Motor neuron (in vitro differentiated cells): ENCODE results near the gene KLHL18. TPM values are rescaled to one million over a fixed set of nuclear protein-coding genes. Genes with fewer than 3 reads are reported as not detected.
"Not testable (repeated sequence)": the region's sequence is repeated elsewhere in the genome, so short reads cannot be mapped to it uniquely, and the experiment has no call there.

Source experiments
- ATAC-seq, 8 experiments: fragments of 200-7000 bp; cut with Tn5 transposase; replicated peaks in 6 of 8; 2 replicates each; pipeline ENCODE4 v1.8.0; 2021; ENCODE audit warnings: mild to moderate bottlenecking in 8 of 8, moderate library complexity in 8 of 8
- H3K27ac ChIP-seq, 2 donors: fragments of 250-450 bp; sonication (Bioruptor Pico); 2 replicates each; pipeline ENCODE4 v1.9.0; 2021; ENCODE audit warnings: antibody characterized with exemption in 2 of 2, mild to moderate bottlenecking in 2 of 2, moderate library complexity in 1 of 2
- H3K4me1 ChIP-seq, 2 donors: fragments of 250-450 bp; sonication (Bioruptor Pico); replicated peaks in 1 of 2; 2 replicates each; pipeline ENCODE4 v1.6.1; 2021; ENCODE audit warnings: antibody characterized with exemption in 2 of 2, mild to moderate bottlenecking in 2 of 2, moderate library complexity in 1 of 2
- H3K4me3 ChIP-seq, 5 donors: fragments of 250-450 bp; sonication (Bioruptor Pico); 2 replicates each; pipeline ENCODE4 v1.9.0; 2021; ENCODE audit warnings: antibody characterized with exemption in 5 of 5, mild to moderate bottlenecking in 5 of 5, moderate library complexity in 4 of 5
- WGBS, 10 experiments: fragments of 450-650 bp; shearing (Covaris generic); methylation state at CpG; one replicate each; pipeline ENCODE4 v1.0.0; 2022; 5-methylcytosine and 5-hydroxymethylcytosine counted together
- in situ Hi-C, 9 experiments: fragments of 400-800 bp; cut with MboI; loops; one replicate each; pipeline ENCODE4 v1.15.0; 2021; ENCODE audit warnings: low sequenced_read_pairs in 9 of 9, low pct_unique_long_range_greater_than_20kb in 2 of 9; ENCODE audit not compliant: unreplicated experiment in 9 of 9
- total RNA-seq, 8 experiments: library from RNA; unstranded; fragments of 300-600 nt; gene quantifications; 2 replicates each; pipeline versions ENCODE4 v1.2.3 to v1.2.4, GENCODE V29; 2022

KLHL18 gene
- total RNA-seq, 8 experiments from 2014 or later: 13.9 to 30.7 (median 18.1) TPM

DNA sequence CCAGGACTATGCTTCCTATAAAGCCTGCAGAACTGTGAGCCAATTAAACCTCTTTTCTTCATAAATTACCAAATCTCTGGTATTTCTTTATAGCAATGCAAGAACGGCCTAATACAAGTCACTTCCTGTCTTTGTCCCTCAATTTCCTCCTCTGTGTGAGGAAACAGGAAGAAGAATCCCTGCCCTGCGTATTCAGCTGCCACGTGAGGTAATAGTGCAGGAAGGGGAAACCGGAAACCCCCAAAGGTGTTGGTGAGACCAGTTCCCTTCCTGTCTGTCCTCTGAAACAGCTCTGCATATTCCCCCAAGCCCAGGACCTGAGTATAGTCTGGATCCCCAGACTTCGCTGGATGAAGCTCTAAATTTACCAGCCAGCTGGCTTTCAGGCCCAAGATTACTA, 80.0 kb downstream of the KLHL18 start:
- Histone ChIP-seq H3K4me3 (no peak overlapping the region), H3K4me1 (no peaks in the 10 kb centered on the region), H3K27ac (no peak overlapping the region)
- ATAC-seq: no peak
- in situ Hi-C loops: loop anchor here in 1 of 9 experiments (25.0 kb wide), 1 partner anchor 650 kb away; the partner anchor contains the start of genes PRSS50 and TMIE
- 76 to 100% (median 93%) methylated on average over 1 to 5 of the region's 5 CpGs; no CpG with 5 or more reads in 2 of the 10 experiments for WGBS, 10 experiments

DNA sequence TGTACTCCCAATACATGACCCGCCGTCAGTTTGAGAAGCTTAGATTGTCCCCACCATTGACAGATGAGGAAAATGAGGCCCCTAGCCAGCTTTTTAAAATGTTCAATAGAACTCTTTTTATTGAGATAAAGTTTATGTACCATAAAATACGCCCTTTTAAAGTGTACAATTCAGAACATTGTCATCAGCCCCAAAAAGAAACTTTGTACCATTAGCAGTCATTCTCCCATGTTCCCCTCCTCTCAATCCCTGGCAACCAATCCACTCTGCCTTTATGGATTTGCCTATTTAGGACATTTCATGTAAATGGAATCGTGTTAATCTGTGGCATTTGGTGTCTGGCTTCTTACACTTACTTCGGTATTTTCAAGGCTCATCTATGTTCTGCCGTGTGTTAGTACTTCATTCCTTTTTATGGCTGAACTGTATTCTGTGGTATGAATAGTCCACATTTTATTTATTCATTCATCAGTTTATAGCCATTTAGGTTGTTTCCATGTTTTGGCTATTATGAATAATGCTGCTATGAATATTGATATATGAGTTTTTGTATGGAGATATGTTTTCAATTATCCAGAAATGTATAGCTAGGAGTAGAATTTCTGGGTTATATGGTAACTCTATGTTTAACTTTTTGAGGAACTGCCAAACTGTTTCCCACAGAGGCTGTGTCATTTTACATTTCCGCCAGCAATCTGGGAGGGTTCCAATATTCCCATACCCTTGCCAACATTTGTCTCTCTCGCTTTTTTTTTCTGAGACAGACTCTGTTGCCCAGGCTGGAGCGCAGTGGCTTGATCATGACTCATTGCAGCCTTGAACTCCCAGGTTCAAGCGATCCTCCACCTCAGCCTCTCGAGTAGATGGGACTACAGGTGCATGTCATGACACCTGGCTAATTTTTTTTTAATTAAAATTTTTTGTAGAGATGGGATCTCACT, 82.7 kb downstream of the KLHL18 start:
- Histone ChIP-seq H3K4me3 (no peak overlapping the region), H3K4me1 (no peaks in the 10 kb centered on the region), H3K27ac (no peak overlapping the region)
- 4 to 92% (median 82%) methylated on average over 2 to 10 of the region's 11 CpGs for WGBS, 10 experiments
- peak in 3 of 8 experiments; percentile 70 to 86 (median 74) for ATAC-seq
- in situ Hi-C loops: loop anchor here in 1 of 9 experiments (25.0 kb wide), 1 partner anchor 653 kb away; the partner anchor contains the start of genes PRSS50 and TMIE

DNA sequence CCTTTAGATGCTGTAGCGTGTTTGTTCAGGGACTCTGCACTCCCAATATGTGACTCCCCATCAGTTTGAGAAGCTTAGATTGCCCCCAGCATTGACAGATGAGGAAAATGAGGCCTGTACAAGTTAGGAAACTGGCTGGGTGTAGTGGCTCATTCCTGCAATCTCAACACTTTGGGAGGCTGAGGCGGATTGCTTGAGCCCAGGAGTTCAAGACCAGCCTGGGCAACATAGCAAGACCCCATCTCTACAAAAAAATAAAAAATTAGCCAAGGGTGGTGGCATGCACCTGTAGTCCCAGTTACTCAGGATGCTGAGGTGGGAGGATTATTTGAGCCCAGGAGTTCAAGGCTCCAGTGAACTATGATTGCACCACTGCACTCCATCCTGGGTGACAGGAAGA, 84.1 kb downstream of the KLHL18 start:
- Histone ChIP-seq H3K4me3 (no peak overlapping the region), H3K4me1 (no peaks in the 10 kb centered on the region), H3K27ac (no peak overlapping the region)
- WGBS, 10 experiments: 93 to 100% (median 100%) methylated on average over 1 to 2 of the region's 2 CpGs; no CpG with 5 or more reads in 4 of the 10 experiments
- no peak for ATAC-seq
- in situ Hi-C loops: loop anchor here in 1 of 9 experiments (25.0 kb wide), 1 partner anchor 655 kb away; the partner anchor contains the start of genes PRSS50 and TMIE

DNA sequence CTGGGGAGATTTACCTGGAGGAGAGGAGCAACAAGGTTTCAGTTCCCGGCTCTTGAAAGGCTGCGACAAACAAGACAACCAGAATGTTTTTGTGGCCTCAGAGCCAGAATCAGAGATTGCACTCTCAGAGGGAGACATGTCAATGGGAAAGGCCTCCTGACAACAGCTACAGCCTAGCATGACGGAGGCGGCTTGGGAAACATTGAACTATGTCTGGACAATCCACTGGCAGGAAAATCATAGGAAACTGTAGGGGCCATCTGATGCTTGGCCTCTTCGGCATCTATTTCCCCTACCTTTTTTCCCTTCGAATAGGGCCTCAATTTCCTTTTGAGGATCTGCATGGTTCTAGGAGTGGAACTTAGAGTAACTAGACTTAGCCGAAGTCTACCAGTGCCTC, 84.9 kb downstream of the KLHL18 start:
- no peak for ATAC-seq
- Histone ChIP-seq H3K4me3 (no peak overlapping the region), H3K27ac (no peak overlapping the region), H3K4me1 (no peaks in the 10 kb centered on the region)
- WGBS, 10 experiments: 77 to 100% (median 98%) methylated on average over 1 to 5 of the region's 7 CpGs; no CpG with 5 or more reads in 1 of the 10 experiments
- in situ Hi-C loops: loop anchor here in 1 of 9 experiments (25.0 kb wide), 1 partner anchor 655 kb away; the partner anchor contains the start of genes PRSS50 and TMIE

DNA sequence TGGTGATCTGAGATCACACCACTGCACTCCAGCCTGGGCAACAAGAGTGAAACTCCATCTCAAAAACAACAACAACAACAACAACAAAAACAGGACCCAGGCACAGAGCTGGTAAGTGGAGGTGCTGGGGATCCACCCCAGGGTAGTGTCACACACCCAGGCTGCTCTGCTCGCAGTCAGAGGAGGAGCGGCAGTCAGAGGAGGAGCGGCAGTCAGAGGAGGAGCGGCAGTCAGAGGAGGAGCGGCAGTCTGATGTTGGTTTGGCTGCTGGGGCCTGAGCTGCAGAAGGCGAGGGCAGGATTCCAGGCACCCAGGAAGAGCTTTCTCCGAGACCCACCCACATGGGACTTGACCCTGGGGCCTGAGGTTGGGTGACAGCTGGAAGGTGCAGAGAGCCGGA, 87.3 kb downstream of the KLHL18 start:
- in situ Hi-C loops: loop anchor here in 1 of 9 experiments (25.0 kb wide), 1 partner anchor 658 kb away; the partner anchor contains the start of genes PRSS50 and TMIE
- WGBS, 10 experiments: 20 to 100% (median 92%) methylated on average over 1 to 5 of the region's 8 CpGs; no CpG with 5 or more reads in 5 of the 10 experiments

DNA sequence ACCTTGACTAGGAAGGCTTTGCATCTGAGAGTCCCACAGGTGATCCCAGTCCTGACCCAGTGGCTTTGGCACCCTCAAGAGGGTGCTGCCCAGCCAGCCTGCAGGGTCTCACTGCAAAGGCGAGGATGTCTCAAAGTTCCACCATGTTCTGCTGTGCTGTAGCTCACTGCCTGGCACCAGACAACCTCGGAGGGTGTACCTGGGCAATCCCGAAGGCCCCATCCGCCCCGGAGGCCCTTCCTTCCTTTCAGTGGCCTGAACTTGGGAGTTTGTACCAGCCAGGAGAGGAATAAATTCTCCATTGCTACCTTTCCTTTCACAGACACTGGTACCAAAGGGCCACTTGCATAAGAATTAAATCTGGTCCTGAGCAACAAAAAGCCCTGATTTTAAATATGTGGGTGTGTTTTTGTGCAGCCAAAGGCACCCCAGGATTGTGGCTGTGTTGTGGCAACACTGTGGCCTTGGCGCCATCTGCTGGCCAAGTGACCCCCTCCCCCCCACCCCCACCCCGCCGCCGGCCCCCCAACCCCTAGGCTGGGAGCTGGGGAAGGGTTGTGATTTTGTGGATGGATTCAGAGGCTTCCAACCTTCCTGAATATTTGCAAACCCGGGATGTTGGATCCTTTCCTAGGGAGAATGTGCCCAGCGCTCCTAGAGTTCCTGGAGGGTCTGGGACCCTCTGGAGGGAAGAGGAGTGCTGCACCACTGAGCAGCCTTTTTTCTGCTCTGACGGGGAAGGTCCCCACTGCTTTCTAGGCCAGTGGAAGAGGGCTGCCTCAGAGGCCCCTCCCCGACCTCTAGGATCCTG, 88.3 kb downstream of the KLHL18 start:
- peak in 6 of 8 experiments; percentile 21 to 73 (median 34) for ATAC-seq
- Histone ChIP-seq H3K27ac (no peak overlapping the region), H3K4me3 (no peak overlapping the region), H3K4me1 (no peaks in the 10 kb centered on the region)
- 8 to 75% (median 71%) methylated on average over 1 to 4 of the region's 13 CpGs; no CpG with 5 or more reads in 5 of the 10 experiments for WGBS, 10 experiments
- in situ Hi-C loops: loop anchor here in 1 of 9 experiments (25.0 kb wide), 1 partner anchor 659 kb away; the partner anchor contains the start of genes PRSS50 and TMIE

More for the DNA sequence above, 87.3 kb downstream of the KLHL18 start:
- not testable (repeated sequence) for H3K4me1 ChIP-seq, H3K27ac ChIP-seq, H3K4me3 ChIP-seq
- peak in 1 of 8 experiments; percentile 37 for ATAC-seq

DNA sequence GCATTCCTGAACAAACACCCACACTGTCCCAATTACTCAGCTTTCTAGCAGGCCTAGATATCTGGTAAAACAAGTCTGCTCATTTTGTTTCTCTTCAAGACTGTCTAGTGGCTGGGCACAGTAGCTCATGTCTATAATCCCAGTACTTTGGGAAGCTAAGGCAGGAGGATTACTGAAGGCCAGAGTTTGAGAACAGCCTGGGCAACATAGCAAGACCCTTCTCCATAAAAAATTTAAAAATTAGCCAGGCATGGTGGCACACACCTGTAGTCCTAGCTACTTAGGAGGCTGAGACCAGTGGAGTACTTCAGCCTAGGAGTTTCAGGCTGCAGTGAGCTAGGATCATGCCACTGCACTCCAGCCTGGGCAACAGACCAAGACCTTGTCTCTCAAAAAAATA, 91.8 kb downstream of the KLHL18 start:
- Histone ChIP-seq H3K27ac (no peak overlapping the region), H3K4me3 (no peak overlapping the region), H3K4me1 (peaks cover 4 to 5% of the 10 kb centered on the region in 2 donors)
- in situ Hi-C loops: loop anchor here in 1 of 9 experiments (25.0 kb wide), 1 partner anchor 662 kb away; the partner anchor contains the start of genes PRSS50 and TMIE
- ATAC-seq: no peak

DNA sequence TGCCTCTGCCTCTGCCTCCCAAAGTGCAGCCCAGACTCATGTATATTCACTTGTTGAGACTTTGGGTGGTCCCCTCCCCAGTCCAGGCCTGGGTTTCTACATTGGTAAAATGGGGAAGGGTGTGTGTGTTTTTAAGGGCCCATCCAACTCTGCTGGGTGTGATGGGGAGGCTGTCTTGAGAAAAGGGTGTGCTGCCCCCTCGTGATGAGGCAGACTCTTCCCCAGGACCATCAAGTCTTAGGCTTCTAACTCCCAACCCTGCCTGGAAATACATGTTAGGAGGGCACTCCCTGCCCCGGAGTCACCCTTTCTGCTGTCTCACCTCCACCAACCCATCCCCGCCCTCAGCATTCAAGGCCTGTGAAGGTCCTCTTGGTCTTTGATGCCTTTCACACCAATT, 93.6 kb downstream of the KLHL18 start:
- WGBS, 10 experiments: 0% methylated on average over 1 of the region's 3 CpGs; no CpG with 5 or more reads in 9 of the 10 experiments
- in situ Hi-C loops: no loop called here
- ATAC-seq: no peak

DNA sequence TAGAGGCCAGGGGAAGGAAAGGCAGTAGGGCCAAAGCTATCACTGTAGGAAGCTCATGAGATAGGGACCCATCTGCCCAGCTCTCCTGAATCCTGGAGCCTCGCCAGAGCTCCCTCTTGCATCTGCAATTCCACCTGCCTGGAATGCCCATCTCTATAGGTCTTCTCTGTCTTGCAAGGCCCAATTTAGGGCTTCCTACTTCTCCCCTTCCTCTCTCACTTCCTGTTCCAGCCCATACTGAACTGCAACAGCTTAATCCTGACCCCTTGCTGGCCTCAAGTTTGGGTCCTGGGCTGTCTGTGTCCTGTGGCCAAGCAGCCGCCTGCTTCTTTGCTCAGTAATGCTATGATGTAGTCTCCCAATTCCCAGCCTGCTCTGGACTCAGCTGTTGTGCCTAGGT, 94.4 kb downstream of the KLHL18 start:
- Histone ChIP-seq H3K27ac (no peak overlapping the region), H3K4me1 (peaks cover 8% of the 10 kb centered on the region in 2 donors), H3K4me3 (no peak overlapping the region)
- WGBS, 10 experiments: 73 to 100% (median 84%) methylated on average over 1 to 2 of the region's 2 CpGs; no CpG with 5 or more reads in 6 of the 10 experiments
- ATAC-seq: no peak
- in situ Hi-C loops: no loop called here

More for the DNA sequence above, 93.6 kb downstream of the KLHL18 start:
- H3K27ac ChIP-seq: no peak overlapping the region
- H3K4me3 ChIP-seq: no peak overlapping the region
- peaks cover 8% of the 10 kb centered on the region in 2 donors for H3K4me1 ChIP-seq

DNA sequence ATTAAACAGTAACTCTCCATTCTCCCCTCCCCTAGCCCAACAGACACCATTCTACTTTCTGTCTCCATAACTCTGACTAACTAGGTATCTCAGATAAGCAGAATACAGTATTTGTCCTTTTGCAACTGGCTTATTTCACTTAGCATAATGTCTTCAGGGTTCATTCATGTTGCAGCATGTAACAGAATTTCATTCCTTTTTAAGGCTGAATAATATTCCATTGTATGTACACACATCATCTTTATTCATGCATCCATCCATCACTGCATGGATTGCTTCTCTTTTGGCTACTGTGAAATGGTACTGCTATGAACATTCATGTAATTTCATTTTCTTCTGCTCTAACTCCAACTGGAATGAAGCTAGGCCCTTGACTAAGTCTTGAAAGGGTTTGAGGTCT, 96.1 kb downstream of the KLHL18 start:
- no peak overlapping the region for H3K27ac ChIP-seq
- in situ Hi-C loops: no loop called here
- H3K4me3 ChIP-seq: peak overlapping the region in 1 of 5 donors; percentile 81
- ATAC-seq: no peak
- H3K4me1 ChIP-seq: peaks cover 8% of the 10 kb centered on the region in 2 donors

DNA sequence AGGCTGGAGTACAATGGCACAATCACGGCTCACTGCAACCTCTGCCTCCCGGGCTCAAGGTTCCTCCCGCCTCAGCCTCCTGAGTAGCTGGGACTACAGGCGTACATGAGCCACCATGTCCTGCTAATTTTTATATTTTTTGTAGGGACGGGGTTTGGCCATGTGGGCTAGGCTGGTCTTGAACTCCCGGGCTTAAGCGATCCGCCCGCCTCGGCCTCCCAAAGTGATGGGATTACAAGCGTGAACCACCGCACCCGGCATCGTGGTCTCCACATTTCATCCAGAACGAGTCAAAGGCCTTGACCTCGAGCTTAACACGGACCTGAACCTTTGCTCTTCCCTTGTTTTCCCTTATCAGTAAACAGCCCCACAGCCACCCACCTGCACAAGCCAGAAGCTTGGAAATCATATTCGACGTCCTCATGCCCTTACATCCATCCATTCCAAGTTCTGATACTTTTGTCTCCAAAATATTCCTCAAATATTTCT, 96.7 kb downstream of the KLHL18 start:
- H3K27ac ChIP-seq: peak overlapping the region in 1 of 2 donors; percentile 91
- peaks cover 8% of the 10 kb centered on the region in 2 donors for H3K4me1 ChIP-seq
- ATAC-seq: no peak
- peak overlapping the region; percentile 54 to 87 (median 81) for H3K4me3 ChIP-seq
- 38 to 100% (median 86%) methylated on average over 1 to 17 of the region's 19 CpGs for WGBS, 10 experiments
- in situ Hi-C loops: no loop called here

DNA sequence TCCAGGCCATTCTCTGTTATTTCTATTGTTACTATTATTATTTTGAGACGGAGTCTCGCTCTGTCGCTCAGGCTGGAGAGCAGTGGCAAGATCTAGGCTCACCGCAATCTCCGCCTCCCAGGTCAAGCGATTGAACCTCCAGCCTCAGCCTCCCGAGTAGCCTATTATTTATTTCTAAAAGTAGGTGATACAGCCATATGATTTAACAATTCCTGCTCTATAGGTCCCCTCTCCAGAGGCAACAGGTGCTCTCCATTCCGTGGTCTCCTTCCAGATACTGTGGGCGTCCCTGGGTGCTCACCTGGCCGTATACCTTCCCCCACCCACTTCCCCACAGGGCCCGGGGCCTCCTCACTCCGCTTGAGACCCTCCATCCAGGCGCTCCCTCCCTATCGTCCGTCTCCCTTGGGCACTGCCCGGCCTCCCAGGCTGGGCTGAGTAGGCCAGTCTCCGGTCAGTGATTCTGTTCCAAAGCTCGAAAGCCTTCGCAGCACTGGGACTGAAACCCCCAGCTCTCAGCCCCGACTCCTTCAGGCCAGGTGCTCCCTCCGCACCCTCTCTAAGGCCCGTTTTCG, 97.4 kb downstream of the KLHL18 start:
- Histone ChIP-seq H3K4me3 (peak overlapping the region; percentile 54 to 87 (median 81)), H3K27ac (peak overlapping the region; percentile 87 to 91), H3K4me1 (peaks cover 8% of the 10 kb centered on the region in 2 donors)
- WGBS, 10 experiments: 0 to 71% (median 26%) methylated on average over 1 to 11 of the region's 23 CpGs; no CpG with 5 or more reads in 2 of the 10 experiments
- in situ Hi-C loops: no loop called here
- no peak for ATAC-seq
